Transverse colon (tissue), 3 donors: Measurements from ENCODE around the gene PCNX2.

Experiments
- POLR2A ChIP-seq: fragments of 450-650 bp; IDR thresholded peaks from one replicate; pipeline ENCODE4 v1.6.1; 2016; ENCODE audit warnings: antibody characterized with exemption, mild to moderate bottlenecking, moderate library complexity
- POLR2AphosphoS5 ChIP-seq, 3 donors: sonication (generic); formaldehyde crosslinking; IDR thresholded peaks; one replicate each; pipeline ENCODE4 v1.6.1; 2016; ENCODE audit warnings: antibody characterized with exemption in 3 of 3

GRCh38 chr1:233038581-233038980 lies 256.9 kb downstream of the PCNX2 start:
- TF ChIP-seq POLR2AphosphoS5 (IDR thresholded peaks at IDR 0.05) = no peak
- TF ChIP-seq POLR2A = no peak
